ENCODE data around the gene CCDC97.

DNA sequence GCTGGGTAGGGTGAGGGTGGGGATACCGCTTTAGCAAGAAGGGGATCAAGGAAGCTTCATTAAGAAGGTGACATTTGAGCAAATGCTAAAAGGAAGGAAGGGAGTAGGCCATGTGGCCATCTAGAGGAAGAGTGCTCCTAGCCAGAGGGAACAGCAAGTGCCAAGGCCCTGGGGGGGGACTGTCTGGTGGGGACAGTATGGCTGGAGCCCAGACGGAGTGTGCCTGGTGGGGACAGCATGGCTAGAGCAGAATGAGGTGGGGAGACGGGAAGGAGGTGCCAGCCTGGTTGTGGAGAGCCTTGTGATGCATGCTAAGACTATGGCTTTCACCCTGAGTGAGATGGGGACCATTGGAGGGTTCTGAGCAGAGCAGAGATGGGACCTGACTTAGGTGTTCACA is 45.8 kb downstream of the CCDC97 start:
- TF ChIP-seq EZH2 (IDR thresholded peaks at IDR 0.05) (no peak), POLR2AphosphoS5 (IDR thresholded peaks at IDR 0.05; ENCODE audit: borderline replicate concordance, low read depth, low read length) (no peak), FOXP2 (optimal IDR thresholded peaks at IDR 0.05; ENCODE audit: control extremely low read depth, extremely low read length, insufficient read depth) (no peak)

Measured in SK-N-MC (cell line).